HepG2 (cell line): ENCODE data around the gene CD2AP. TPM values are rescaled to one million over a fixed set of nuclear protein-coding genes. Genes with fewer than 3 reads are reported as not detected.

Experiments
- ATAC-seq: fragments of 200-7000 bp; cut with Tn5 transposase; 3 replicates; pipeline ENCODE4 v1.9.1; 2020; ENCODE audit warnings: mild to moderate bottlenecking, moderate library complexity
- BruUV-seq: library from RNA; stranded (reverse); fragments of 400-500 nt; replicated peaks from 2 replicates; lab custom pipeline; 2021; lab: Mats Ljungman, UMichigan
- CTCF ChIA-PET: fragments of 300-600 bp; formaldehyde crosslinking; extraction: SDS; loops from one replicate; lab custom pipeline; 2021; ENCODE audit warnings: low total read pairs, inconsistent platforms, low intra/inter-chr PET ratio; lab: Yijun Ruan, JAX
- POLR2A ChIA-PET: fragments of 350-600 bp; sonication (Branson Sonifier 250); formaldehyde crosslinking; loops from one replicate; lab custom pipeline; 2020; ENCODE audit warnings: antibody characterized with exemption, inconsistent platforms; lab: Yijun Ruan, JAX
- DNase-seq: peaks from one replicate; pipeline ENCODE4 v3.0.0-alpha.2; 2015; ENCODE audit warnings: low spot score
- FAIRE-seq: peaks from 3 replicates; lab custom pipeline; 2011; peaks lifted over from hg19 to GRCh38; lab: Jason Lieb, UNC
- H2AFZ ChIP-seq: one replicate; pipeline ENCODE4 v1.6.1; 2011; ENCODE audit warnings: low read length, inconsistent platforms
- H3K27ac ChIP-seq: fragments of 300-600 bp; 3 replicates; pipeline ENCODE4 v1.8.0; 2011; ENCODE audit warnings: mixed run types, mild to moderate bottlenecking, mixed read lengths, low read length, inconsistent platforms; ENCODE audit not compliant: insufficient read depth; ENCODE audit errors: extremely low read length
- H3K27me3 ChIP-seq, 2 experiments: fragments of 200-600 bp in 1 of 2; 2 replicates in 1 of 2; 3 replicates in 1 of 2; pipeline versions ENCODE4 v1.6.0 to v1.8.0; 2011; ENCODE audit warnings: low read length in 2 of 2, mild to moderate bottlenecking in 2 of 2, moderate library complexity in 2 of 2, inconsistent platforms in 1 of 2; ENCODE audit not compliant: insufficient read depth in 2 of 2, control insufficient read depth in 1 of 2
- H3K36me3 ChIP-seq, 2 experiments: fragments of 200-600 bp in 1 of 2; replicated peaks in 1 of 2; 2 replicates in 1 of 2; 3 replicates in 1 of 2; pipeline versions ENCODE4 v1.5.1 to v1.8.0; 2011; ENCODE audit warnings: low read length in 2 of 2, inconsistent platforms in 1 of 2; ENCODE audit not compliant: insufficient read depth in 2 of 2, control insufficient read depth in 1 of 2
- H3K4me1 ChIP-seq: 2 replicates; pipeline ENCODE4 v1.5.1; 2012; ENCODE audit warnings: low read length, inconsistent platforms; ENCODE audit not compliant: insufficient read depth
- H3K4me2 ChIP-seq: 2 replicates; pipeline ENCODE4 v1.6.0; 2011; ENCODE audit warnings: low read depth, low read length, inconsistent platforms
- H3K4me3 ChIP-seq, 3 experiments: fragments of 200-600 bp in 1 of 3; sonication (generic), shearing (Covaris generic) in 1 of 3; replicated peaks in 1 of 3; 2 replicates each; pipeline ENCODE4 v1.5.1; 2011 to 2016; ENCODE audit warnings: low read length in 3 of 3, inconsistent platforms in 2 of 3, low read depth in 2 of 3, mild to moderate bottlenecking in 2 of 3, control low read depth in 1 of 3, mixed read lengths in 1 of 3; ENCODE audit not compliant: insufficient read depth in 1 of 3
- H3K79me2 ChIP-seq: one replicate; pipeline ENCODE4 v1.6.1; 2011; ENCODE audit warnings: low read length, inconsistent platforms; ENCODE audit not compliant: insufficient read depth
- H3K9ac ChIP-seq: 2 replicates; pipeline ENCODE4 v1.6.0; 2011; ENCODE audit warnings: mild to moderate bottlenecking, low read depth, low read length, inconsistent platforms; ENCODE audit not compliant: insufficient read depth
- H3K9me3 ChIP-seq: 2 replicates; pipeline ENCODE4 v1.5.1; 2012; ENCODE audit warnings: mild to moderate bottlenecking, low read length
- H4K20me1 ChIP-seq: 2 replicates; pipeline ENCODE4 v1.6.0; 2011; ENCODE audit warnings: inconsistent platforms, mild to moderate bottlenecking, low read length, moderate library complexity; ENCODE audit not compliant: insufficient read depth
- CHCHD3 ChIP-seq: sonication (generic); formaldehyde crosslinking; IDR thresholded peaks from 2 replicates; pipeline ENCODE4 v1.8.0; 2022; ENCODE audit warnings: mild to moderate bottlenecking, missing genetic modification reagents, moderate library complexity
- FOSL1 ChIP-seq: sonication (generic); formaldehyde crosslinking; IDR thresholded peaks from 2 replicates; pipeline ENCODE4 v1.9.0; 2021; ENCODE audit warnings: missing genetic modification reagents, borderline replicate concordance
- GMEB2 ChIP-seq: IDR thresholded peaks from 2 replicates; pipeline ENCODE4 v1.6.1; 2016; ENCODE audit warnings: missing biosample characterization, missing genetic modification reagents, low read depth
- KDM5B ChIP-seq: sonication (generic); formaldehyde crosslinking; IDR thresholded peaks from 2 replicates; pipeline ENCODE4 v1.4.0; 2020; ENCODE audit warnings: missing genetic modification reagents, mild to moderate bottlenecking, borderline replicate concordance
- MYPOP ChIP-seq: sonication (generic); formaldehyde crosslinking; IDR thresholded peaks from 2 replicates; pipeline ENCODE4 v1.8.1; 2023; ENCODE audit warnings: mild to moderate bottlenecking, moderate library complexity, missing genetic modification reagents
- NCOR1 ChIP-seq: fragments of 200-600 bp; sonication (generic); IDR thresholded peaks from 2 replicates; pipeline ENCODE4 v1.7.0; 2017; ENCODE audit warnings: antibody characterized with exemption, low read length, borderline replicate concordance
- NFE2L1 ChIP-seq: sonication (generic); formaldehyde crosslinking; IDR thresholded peaks from 2 replicates; pipeline ENCODE4 v1.4.0; 2020; ENCODE audit warnings: missing genetic modification reagents, mild to moderate bottlenecking, borderline replicate concordance
- PAXIP1 ChIP-seq: sonication (generic); formaldehyde crosslinking; conservative IDR thresholded peaks from 2 replicates; pipeline ENCODE4 v1.4.0; 2020; ENCODE audit warnings: mild to moderate bottlenecking, missing genetic modification reagents, moderate library complexity
- SMAD1 ChIP-seq: sonication (generic); formaldehyde crosslinking; IDR thresholded peaks from 2 replicates; pipeline ENCODE4 v1.4.0; 2020; ENCODE audit warnings: missing genetic modification reagents, low read depth, mild to moderate bottlenecking, borderline replicate concordance
- SRY ChIP-seq: sonication (generic); formaldehyde crosslinking; IDR thresholded peaks from 2 replicates; pipeline ENCODE4 v1.8.0; 2022; ENCODE audit warnings: mild to moderate bottlenecking, missing genetic modification reagents
- TRIM24 ChIP-seq: sonication (generic); formaldehyde crosslinking; IDR thresholded peaks from 2 replicates; pipeline ENCODE4 v1.8.0; 2022; ENCODE audit warnings: mild to moderate bottlenecking, missing genetic modification reagents
- ZIK1 ChIP-seq: sonication (generic); formaldehyde crosslinking; IDR thresholded peaks from 2 replicates; pipeline ENCODE4 v1.5.0; 2020; ENCODE audit warnings: mild to moderate bottlenecking, low read depth, missing genetic modification reagents, borderline replicate concordance
- ZMYM2 ChIP-seq: sonication (generic); formaldehyde crosslinking; IDR thresholded peaks from 2 replicates; pipeline ENCODE4 v1.8.0; 2022; ENCODE audit warnings: mild to moderate bottlenecking, missing genetic modification reagents
- ZNF644 ChIP-seq: IDR thresholded peaks from 2 replicates; pipeline ENCODE4 v1.6.1; 2016; ENCODE audit warnings: low read depth
- ZSCAN22 ChIP-seq: sonication (generic); formaldehyde crosslinking; IDR thresholded peaks from 2 replicates; pipeline ENCODE4 v1.4.0; 2020; ENCODE audit warnings: mild to moderate bottlenecking, missing genetic modification reagents
- ZSCAN31 ChIP-seq: sonication (generic); formaldehyde crosslinking; IDR thresholded peaks from 2 replicates; pipeline ENCODE4 v1.5.0; 2020; ENCODE audit warnings: low read depth, mild to moderate bottlenecking, missing genetic modification reagents
- WGBS: methylation state at CpG from one replicate; pipeline ENCODE4 v1.1.6; 2017; ENCODE audit warnings: low lambda C conversion rate; 5-methylcytosine and 5-hydroxymethylcytosine counted together
- in situ Hi-C: cut with HindIII; loops from 2 replicates; pipeline ENCODE4 v1.10.0; 2017; ENCODE audit warnings: low pct_unique_long_range_greater_than_20kb; ENCODE audit not compliant: extremely low pct_ligation_motif_present
- intact Hi-C: fragments of 100-400 bp; cut with micrococcal nuclease; formaldehyde crosslinking; loops from one replicate; pipeline ENCODE4 v1.10.0; 2022; ENCODE audit not compliant: unreplicated experiment
- polyA plus RNA-seq, 8 experiments: library from polyadenylated mRNA; depleted of rRNA in 3 of 8; stranded (reverse) in 7 of 8; unstranded in 1 of 8; fragments of >200 nt; fragmentation: Illumina TruSeq in 4 of 8; extraction: Trizol in 4 of 8; gene quantifications; 2 replicates each; pipeline versions ENCODE4 v1.2.1 to v1.2.3, GENCODE V29; 2011 to 2016; ENCODE audit warnings: low read depth in 4 of 8, missing spikeins in 1 of 8, mixed read lengths in 1 of 8; ENCODE audit not compliant: insufficient read depth in 1 of 8
- total RNA-seq, 5 experiments: library from RNA; depleted of rRNA; stranded (reverse); fragments of >200 nt; fragmentation: Illumina TruSeq; extraction: Trizol; gene quantifications; 2 replicates each; pipeline ENCODE4 v1.2.3, GENCODE V29; 2016; ENCODE audit warnings: low read depth in 1 of 5

The CD2AP gene
- total and polyA plus RNA-seq, 2 of the 13 experiments (the other 11 are each of a cell fraction or from before 2014, with no cell fraction given): 8.6 to 31.9 TPM

- no peak for DNase-seq
- Histone ChIP-seq H3K4me1 (peaks cover 15% of the 10 kb centered on the region), H3K27me3 (0 out of 5 replicates have a peak, but pooled peaks cover 0 to 4% of the 10 kb centered on the region in 2 experiments), H3K9me3 (no peaks in the 10 kb centered on the region), H3K27ac (no peak overlapping the region), H2AFZ (no peak overlapping the region), H4K20me1 (no peaks in the 10 kb centered on the region), H3K4me3 (no peak overlapping the region), H3K9ac (no peak overlapping the region), H3K79me2 (no peaks in the 10 kb centered on the region), H3K36me3 (peaks cover 1 to 5% of the 10 kb centered on the region in 2 experiments; a peak in 2 of 5 replicates), H3K4me2 (no peak overlapping the region)
- TF ChIP-seq ZSCAN31 (CRISPR knock-in tag) (no peak), TRIM24 (CRISPR knock-in tag) (no peak), SRY (CRISPR knock-in tag) (no peak), GMEB2 (no peak), SMAD1 (CRISPR knock-in tag) (no peak), ZIK1 (no peak), MYPOP (CRISPR knock-in tag) (no peak), KDM5B (CRISPR knock-in tag) (no peak), PAXIP1 (no peak), FOSL1 (CRISPR knock-in tag) (no peak), CHCHD3 (no peak), ZMYM2 (CRISPR knock-in tag) (no peak), NCOR1 (no peak), ZSCAN22 (CRISPR knock-in tag) (no peak), NFE2L1 (no peak), ZNF644 (CRISPR knock-in tag) (no peak)
- FAIRE-seq: no peak
- ChIA-PET POLR2A (no interaction called here), CTCF (no interaction called here)
- intact Hi-C loops: no loop called here
- WGBS: 97% methylated on average over 7 of the region's 7 CpGs
- BruUV-seq: no TSS peak
- in situ Hi-C loops: no loop called here
- ATAC-seq: no peak
Observed at GRCh38 chr6:47628448-47629272, 151.1 kb downstream of the CD2AP start.
